OCI-LY1 (cell line): Measurements from ENCODE around the gene HERPUD1.
A peak's percentile ranks its signal among the peaks of the same experiment; 100 is the strongest.

Source experiments
- H2AFZ ChIP-seq: fragments of 200-600 bp; sonication (generic), shearing (Covaris generic); 2 replicates; pipeline ENCODE4 v1.6.0; 2014; ENCODE audit warnings: antibody characterized with exemption, mild to moderate bottlenecking, low read length
- H3F3A ChIP-seq: fragments of 200-600 bp; sonication (generic), shearing (Covaris generic); 2 replicates; pipeline ENCODE4 v1.6.0; 2014; ENCODE audit warnings: mild to moderate bottlenecking, antibody characterized with exemption, low read length, moderate library complexity; ENCODE audit not compliant: insufficient read depth
- H3K27ac ChIP-seq: fragments of 200-600 bp; sonication (generic); 2 replicates; pipeline ENCODE4 v1.5.1; 2014; ENCODE audit warnings: low read length, mixed run types, mild to moderate bottlenecking, low read depth; ENCODE audit not compliant: poor library complexity, severe bottlenecking
- H3K27me3 ChIP-seq: fragments of 200-600 bp; sonication (generic); 2 replicates; pipeline ENCODE4 v1.6.0; 2014; ENCODE audit warnings: antibody characterized with exemption, mild to moderate bottlenecking, low read length, moderate library complexity; ENCODE audit not compliant: insufficient read depth
- H3K36me3 ChIP-seq: fragments of 200-600 bp; sonication (generic); 2 replicates; pipeline ENCODE4 v1.6.1; 2014; ENCODE audit warnings: mild to moderate bottlenecking, antibody characterized with exemption, low read length, moderate library complexity, mixed read lengths; ENCODE audit not compliant: insufficient read depth
- H3K4me1 ChIP-seq: fragments of 200-600 bp; sonication (generic); 2 replicates; pipeline ENCODE4 v1.5.1; 2014; ENCODE audit warnings: mild to moderate bottlenecking, low read length, moderate library complexity; ENCODE audit not compliant: insufficient read depth, severe bottlenecking
- H3K4me2 ChIP-seq: fragments of 200-600 bp; sonication (generic), shearing (Covaris generic); 2 replicates; pipeline ENCODE4 v1.6.1; 2014; ENCODE audit warnings: low read length
- H3K4me3 ChIP-seq: fragments of 200-600 bp; sonication (generic); 2 replicates; pipeline ENCODE4 v1.5.1; 2014; ENCODE audit warnings: low read length, low read depth, mild to moderate bottlenecking, mixed read lengths; ENCODE audit not compliant: poor library complexity, severe bottlenecking
- H3K79me2 ChIP-seq: fragments of 200-600 bp; shearing (Covaris generic); 2 replicates; pipeline ENCODE4 v1.6.1; 2016; ENCODE audit warnings: mixed run types, low read length, mixed read lengths; ENCODE audit not compliant: insufficient read depth
- H3K9ac ChIP-seq: fragments of 200-600 bp; sonication (generic), shearing (Covaris generic); 2 replicates; pipeline ENCODE4 v1.6.1; 2014; ENCODE audit warnings: mild to moderate bottlenecking, low read length, mixed read lengths
- H3K9me2 ChIP-seq: fragments of 200-600 bp; sonication (generic), shearing (Covaris generic); 2 replicates; pipeline ENCODE4 v1.6.1; 2014; ENCODE audit warnings: low read depth, mild to moderate bottlenecking, low read length, mixed read lengths
- H3K9me3 ChIP-seq: fragments of 200-600 bp; shearing (Covaris generic); 2 replicates; pipeline ENCODE4 v1.6.1; 2014; ENCODE audit warnings: low read length, mixed read lengths
- H4K20me1 ChIP-seq: fragments of 200-600 bp; sonication (generic), shearing (Covaris generic); 2 replicates; pipeline ENCODE4 v1.6.0; 2016; ENCODE audit warnings: mild to moderate bottlenecking, low read length; ENCODE audit not compliant: insufficient read depth
- EZH2 ChIP-seq: fragments of 200-600 bp; sonication (generic), shearing (Covaris generic); IDR thresholded peaks from 2 replicates; pipeline ENCODE4 v1.8.0; 2017; ENCODE audit warnings: borderline replicate concordance, mixed run types, mild to moderate bottlenecking, antibody characterized with exemption, low read length, moderate library complexity, mixed read lengths
- TF ChIP-seq, protein P1 (sequence below): fragments of 200-600 bp; sonication (generic), shearing (Covaris generic); IDR thresholded peaks from 2 replicates; pipeline ENCODE4 v1.5.1; 2017; ENCODE audit warnings: mild to moderate bottlenecking, antibody characterized with exemption, low read length, moderate library complexity, mixed read lengths

Gene HERPUD1

DNA sequence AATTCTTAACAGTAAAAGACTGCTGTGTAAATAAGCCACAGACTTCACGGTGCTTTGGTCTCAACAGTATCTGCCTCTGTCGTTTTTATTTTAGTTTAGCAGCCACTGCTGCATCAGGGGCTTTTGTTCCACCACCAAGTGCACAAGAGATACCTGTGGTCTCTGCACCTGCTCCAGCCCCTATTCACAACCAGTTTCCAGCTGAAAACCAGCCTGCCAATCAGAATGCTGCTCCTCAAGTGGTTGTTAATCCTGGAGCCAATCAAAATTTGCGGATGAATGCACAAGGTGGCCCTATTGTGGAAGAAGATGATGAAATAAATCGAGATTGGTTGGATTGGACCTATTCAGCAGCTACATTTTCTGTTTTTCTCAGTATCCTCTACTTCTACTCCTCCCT lies 7.9 kb downstream of the HERPUD1 start:
- Histone ChIP-seq H3K9me3 (no peaks in the 10 kb centered on the region), H3K4me3 (no peak overlapping the region), H3K4me1 (peaks cover 64% of the 10 kb centered on the region), H3K4me2 (no peak overlapping the region), H3K27ac (peak overlapping the region; percentile 76), H2AFZ (no peak overlapping the region), H3K27me3 (no peaks in the 10 kb centered on the region), H4K20me1 (no peaks in the 10 kb centered on the region), H3K79me2 (peaks cover 11% of the 10 kb centered on the region), H3K9ac (no peak overlapping the region), H3F3A (no peaks in the 10 kb centered on the region), H3K36me3 (peaks cover 98% of the 10 kb centered on the region), H3K9me2 (no peaks in the 10 kb centered on the region)
- no peak for TF ChIP-seq EZH2
- TF ChIP-seq, protein P1, sequence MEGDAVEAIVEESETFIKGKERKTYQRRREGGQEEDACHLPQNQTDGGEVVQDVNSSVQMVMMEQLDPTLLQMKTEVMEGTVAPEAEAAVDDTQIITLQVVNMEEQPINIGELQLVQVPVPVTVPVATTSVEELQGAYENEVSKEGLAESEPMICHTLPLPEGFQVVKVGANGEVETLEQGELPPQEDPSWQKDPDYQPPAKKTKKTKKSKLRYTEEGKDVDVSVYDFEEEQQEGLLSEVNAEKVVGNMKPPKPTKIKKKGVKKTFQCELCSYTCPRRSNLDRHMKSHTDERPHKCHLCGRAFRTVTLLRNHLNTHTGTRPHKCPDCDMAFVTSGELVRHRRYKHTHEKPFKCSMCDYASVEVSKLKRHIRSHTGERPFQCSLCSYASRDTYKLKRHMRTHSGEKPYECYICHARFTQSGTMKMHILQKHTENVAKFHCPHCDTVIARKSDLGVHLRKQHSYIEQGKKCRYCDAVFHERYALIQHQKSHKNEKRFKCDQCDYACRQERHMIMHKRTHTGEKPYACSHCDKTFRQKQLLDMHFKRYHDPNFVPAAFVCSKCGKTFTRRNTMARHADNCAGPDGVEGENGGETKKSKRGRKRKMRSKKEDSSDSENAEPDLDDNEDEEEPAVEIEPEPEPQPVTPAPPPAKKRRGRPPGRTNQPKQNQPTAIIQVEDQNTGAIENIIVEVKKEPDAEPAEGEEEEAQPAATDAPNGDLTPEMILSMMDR: no peak

DNA sequence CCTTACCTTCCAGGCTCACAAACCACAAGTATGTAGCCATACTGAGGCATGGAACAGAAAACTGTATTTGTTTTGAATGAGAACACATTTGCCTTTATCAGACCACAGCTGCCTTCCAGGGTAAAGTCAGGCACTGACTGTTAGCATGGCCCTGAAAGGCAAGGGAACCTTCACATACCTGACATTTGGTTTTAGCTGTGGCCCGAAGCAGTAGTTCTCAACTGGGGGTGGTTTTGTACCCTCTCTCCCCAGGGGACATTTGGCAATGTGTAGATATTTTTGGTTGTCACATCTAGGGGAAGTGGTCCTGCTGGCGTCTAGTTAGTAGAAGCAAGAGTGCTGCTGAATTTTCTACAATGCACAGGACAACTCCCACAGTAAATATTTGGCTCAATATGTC lies 9.2 kb downstream of the HERPUD1 start:
- H3F3A ChIP-seq: no peaks in the 10 kb centered on the region
- no peaks in the 10 kb centered on the region for H3K79me2 ChIP-seq
- peak overlapping the region; percentile 76 for H3K27ac ChIP-seq
- H3K4me1 ChIP-seq: peaks cover 51% of the 10 kb centered on the region
- TF ChIP-seq, protein P1: no peak
- TF ChIP-seq EZH2: no peak
- no peak overlapping the region for H3K4me2 ChIP-seq
- H2AFZ ChIP-seq: no peak overlapping the region
- H3K27me3 ChIP-seq: no peaks in the 10 kb centered on the region
- H3K9me3 ChIP-seq: no peaks in the 10 kb centered on the region
- no peaks in the 10 kb centered on the region for H3K9me2 ChIP-seq
- H4K20me1 ChIP-seq: no peaks in the 10 kb centered on the region
- H3K9ac ChIP-seq: no peak overlapping the region
- no peak overlapping the region for H3K4me3 ChIP-seq
- H3K36me3 ChIP-seq: peaks cover 92% of the 10 kb centered on the region

DNA sequence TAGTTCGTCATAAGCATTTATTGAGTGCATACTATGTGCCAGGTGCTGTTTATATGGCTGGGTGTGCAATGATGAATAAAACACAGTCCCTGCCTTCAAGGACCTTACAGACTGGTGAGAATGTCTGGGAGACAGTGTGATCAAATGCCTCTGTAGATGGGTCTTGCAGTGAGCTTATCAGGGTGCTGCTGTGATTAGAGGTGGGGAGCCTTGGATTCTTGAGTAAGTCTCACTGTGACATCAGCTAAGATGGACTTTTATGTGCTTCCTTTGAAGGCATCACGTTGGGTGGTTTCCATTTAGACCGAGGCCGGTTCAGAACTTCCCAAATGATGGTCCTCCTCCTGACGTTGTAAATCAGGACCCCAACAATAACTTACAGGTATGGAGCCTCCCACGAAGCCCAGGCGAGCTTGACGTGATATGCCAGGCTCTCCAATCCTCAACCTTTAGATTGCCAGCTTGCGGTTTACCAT lies 10.0 kb downstream of the HERPUD1 start:
- Histone ChIP-seq H4K20me1 (no peaks in the 10 kb centered on the region), H3K4me2 (no peak overlapping the region), H3K4me1 (peaks cover 43% of the 10 kb centered on the region), H2AFZ (no peak overlapping the region), H3K79me2 (no peaks in the 10 kb centered on the region), H3K9me2 (no peaks in the 10 kb centered on the region), H3K27me3 (no peaks in the 10 kb centered on the region), H3K9me3 (no peaks in the 10 kb centered on the region), H3F3A (no peaks in the 10 kb centered on the region), H3K36me3 (peaks cover 84% of the 10 kb centered on the region), H3K9ac (no peak overlapping the region), H3K27ac (no peak overlapping the region), H3K4me3 (no peak overlapping the region)
- TF ChIP-seq, protein P1: no peak
- no peak for TF ChIP-seq EZH2
